Measurements from ENCODE around the gene SLC2A11. TPM values are rescaled to one million over a fixed set of nuclear protein-coding genes. Genes with fewer than 3 reads are reported as not detected.

Gene SLC2A11
- total and polyA plus RNA-seq, 9 of the 15 experiments (the other 6 are each of a cell fraction or from before 2014, with no cell fraction given), result 0.44 to 2.7 (median 2.1) TPM

DNA sequence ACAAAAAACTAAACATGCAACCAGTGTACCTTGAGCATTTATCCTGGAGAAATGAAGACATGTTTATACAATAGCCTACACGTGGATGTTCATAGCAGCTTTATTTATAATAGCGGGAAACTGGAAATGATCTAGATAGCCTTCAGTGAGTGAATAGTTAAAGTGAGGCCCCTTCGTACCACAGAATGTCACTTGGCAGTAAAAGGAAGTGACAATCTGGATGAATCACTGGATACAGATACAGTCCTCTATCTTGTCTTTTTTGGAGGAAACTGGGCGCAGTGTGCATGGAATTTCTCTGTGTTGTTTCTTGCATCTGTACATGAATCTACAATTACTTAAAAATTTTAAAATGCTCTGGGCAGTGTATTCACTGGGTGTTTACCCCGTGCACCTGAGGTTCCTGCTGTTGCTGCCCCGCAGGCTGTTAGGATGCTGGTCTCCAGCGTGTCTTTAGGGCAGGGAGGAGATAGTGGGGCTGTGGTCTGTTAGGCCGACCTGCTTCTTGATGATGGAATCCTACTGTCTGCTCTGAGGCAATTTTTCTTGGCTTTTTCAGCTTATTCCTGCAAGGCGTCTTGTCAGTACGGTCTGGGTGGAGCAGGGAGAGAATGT lies 42.0 kb upstream of the SLC2A11 start:
- Histone ChIP-seq H3K79me2 (ENCODE audit: control insufficient read depth, insufficient read depth, low read length) (no peaks in the 10 kb centered on the region), H3K9me1 (ENCODE audit: control insufficient read depth, insufficient read depth, low read length) (no peaks in the 10 kb centered on the region), H3K4me1 (replicated peaks in 1 of 2; ENCODE audit: control insufficient read depth in 2 of 2, insufficient read depth in 2 of 2, low read length in 2 of 2) (no peaks in the 10 kb centered on the region; a peak in 1 of 5 replicates), H2AFZ (ENCODE audit: low read depth, low read length) (no peak overlapping the region), H3K27ac (ENCODE audit: extremely low read depth, low read depth, low read length) (no peak overlapping the region), H3K27me3 (ENCODE audit: control insufficient read depth in 2 of 2, insufficient read depth in 2 of 2, low read length in 2 of 2) (no peaks in the 10 kb centered on the region), H3K4me2 (ENCODE audit: insufficient read depth, low read length) (no peak overlapping the region), H3K4me3 (no peak overlapping the region), H4K20me1 (replicated peaks; ENCODE audit: control insufficient read depth, insufficient read depth, low read length) (no peaks in the 10 kb centered on the region), H3K36me3 (ENCODE audit: control insufficient read depth, insufficient read depth, low read length) (peaks cover 37% of the 10 kb centered on the region; the same call in 2 of the 3 replicates), H3K9me3 (replicated peaks; ENCODE audit: control insufficient read depth, insufficient read depth, low read depth, low read length) (no peaks in the 10 kb centered on the region), H3K9ac (ENCODE audit: insufficient read depth in 1 of 2, low read depth in 2 of 2, low read length in 2 of 2) (no peak overlapping the region)
- ChIA-PET CTCF (ENCODE audit: low intra/inter-chr PET ratio) (no interaction called here), POLR2A (no interaction called here)
- no peak for ATAC-seq
- no peak for FAIRE-seq
- TF ChIP-seq NUFIP1 (IDR thresholded peaks at IDR 0.05; ENCODE audit: partially characterized antibody) (no peak), SIRT6 (IDR thresholded peaks at IDR 0.05; ENCODE audit: low read depth, low read length) (no peak), ZNF696 (CRISPR knock-in tag; conservative IDR thresholded peaks at IDR 0.05) (no peak)
- TF ChIP-seq, protein P1, sequence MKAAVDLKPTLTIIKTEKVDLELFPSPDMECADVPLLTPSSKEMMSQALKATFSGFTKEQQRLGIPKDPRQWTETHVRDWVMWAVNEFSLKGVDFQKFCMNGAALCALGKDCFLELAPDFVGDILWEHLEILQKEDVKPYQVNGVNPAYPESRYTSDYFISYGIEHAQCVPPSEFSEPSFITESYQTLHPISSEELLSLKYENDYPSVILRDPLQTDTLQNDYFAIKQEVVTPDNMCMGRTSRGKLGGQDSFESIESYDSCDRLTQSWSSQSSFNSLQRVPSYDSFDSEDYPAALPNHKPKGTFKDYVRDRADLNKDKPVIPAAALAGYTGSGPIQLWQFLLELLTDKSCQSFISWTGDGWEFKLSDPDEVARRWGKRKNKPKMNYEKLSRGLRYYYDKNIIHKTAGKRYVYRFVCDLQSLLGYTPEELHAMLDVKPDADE (conservative IDR thresholded peaks at IDR 0.05; ENCODE audit: control insufficient read depth, low read depth, low read length), result no peak
- in situ Hi-C loops (cut with MboI), result no loop called here
- no TSS peak for BruUV-seq (replicated peaks)
- no peak for DNase-seq (ENCODE audit: extremely low read depth in 1 of 4, low spot score in 3 of 4)
- 72% methylated on average over 9 of the region's 10 CpGs for WGBS (ENCODE audit: insufficient coverage, low coverage, missing lambda C conversion rate)
- intact Hi-C loops (cut with micrococcal nuclease), result no loop called here
